Mesodermal cell (in vitro differentiated cells): Measurements from ENCODE around the gene MBD2.
"Not testable (repeated sequence)": the region's sequence is repeated elsewhere in the genome, so short reads cannot be mapped to it uniquely, and the experiment has no call there.

Experiments used
- H3K27ac ChIP-seq: 2 replicates; pipeline ENCODE4 v1.7.0; 2013; ENCODE audit warnings: mild to moderate bottlenecking, low read depth, low read length, moderate library complexity; ENCODE audit not compliant: severe bottlenecking
- H3K36me3 ChIP-seq: 2 replicates; pipeline ENCODE4 v1.7.1; 2013; ENCODE audit warnings: mild to moderate bottlenecking, low read length, moderate library complexity; ENCODE audit not compliant: control insufficient read depth, insufficient read depth
- H3K4me1 ChIP-seq: one replicate; pipeline ENCODE4 v1.7.1; 2013; ENCODE audit warnings: mild to moderate bottlenecking, low read length; ENCODE audit not compliant: insufficient read depth, control insufficient read depth, poor library complexity, severe bottlenecking
- H3K4me3 ChIP-seq: 2 replicates; pipeline ENCODE4 v1.7.0; 2013; ENCODE audit warnings: low read length, control low read depth, mild to moderate bottlenecking; ENCODE audit not compliant: insufficient read depth, poor library complexity, severe bottlenecking; ENCODE audit errors: extremely low read depth
- H3K9me3 ChIP-seq: 2 replicates; pipeline ENCODE4 v1.7.1; 2013; ENCODE audit warnings: mild to moderate bottlenecking, low read length, moderate library complexity; ENCODE audit not compliant: control insufficient read depth
- WGBS, 2 experiments: methylation state at CpG; one replicate each; pipeline ENCODE4 v1.1.5; 2013; ENCODE audit warnings: missing lambda C conversion rate in 2 of 2; ENCODE audit not compliant: insufficient coverage in 2 of 2; 5-methylcytosine and 5-hydroxymethylcytosine counted together

Gene MBD2

GRCh38 chr18:54129448-54130067, 94.9 kb downstream of the MBD2 start:
- no peak overlapping the region for H3K27ac ChIP-seq
- no peaks in the 10 kb centered on the region for H3K36me3 ChIP-seq
- no peaks in the 10 kb centered on the region for H3K4me1 ChIP-seq
- H3K4me3 ChIP-seq = no peak overlapping the region
- no peaks in the 10 kb centered on the region for H3K9me3 ChIP-seq
- 91 to 92% methylated on average over 3 to 4 of the region's 4 CpGs for WGBS, 2 experiments

DNA sequence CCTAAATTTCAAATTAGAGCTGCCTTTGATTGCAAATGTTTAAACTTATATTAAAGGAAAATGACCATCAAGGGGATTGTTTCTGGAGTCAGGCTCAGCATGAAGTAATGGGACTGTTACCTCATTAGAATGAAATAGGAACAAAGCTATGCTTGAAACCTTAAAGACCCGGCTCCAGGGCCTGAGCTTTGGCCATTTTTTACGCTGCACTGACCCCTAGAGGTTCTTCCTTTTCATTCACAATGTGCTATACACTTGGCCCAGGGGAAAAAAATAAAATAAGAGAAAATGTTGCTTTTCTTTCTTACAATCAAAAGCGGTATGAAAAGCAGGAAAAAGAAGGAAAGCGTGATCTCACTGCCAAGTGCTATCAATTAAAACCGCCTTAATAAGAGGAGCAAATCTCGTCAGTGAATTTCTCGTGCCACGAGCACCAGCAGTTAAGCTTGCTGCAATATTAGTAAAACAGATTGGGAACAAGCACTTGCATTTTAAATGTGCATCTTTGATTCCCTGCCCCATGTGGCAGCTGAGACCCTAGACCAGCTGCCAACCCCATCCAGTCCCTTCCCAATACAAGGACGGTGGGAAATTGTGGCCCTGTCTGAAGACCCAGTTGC, 96.6 kb downstream of the MBD2 start:
- H3K4me1 ChIP-seq = no peaks in the 10 kb centered on the region
- 57 to 60% methylated on average over 3 to 6 of the region's 9 CpGs for WGBS, 2 experiments
- no peak overlapping the region for H3K27ac ChIP-seq
- H3K4me3 ChIP-seq = no peak overlapping the region
- H3K36me3 ChIP-seq = no peaks in the 10 kb centered on the region
- H3K9me3 ChIP-seq = no peaks in the 10 kb centered on the region

GRCh38 chr18:54125429-54125828, 99.0 kb downstream of the MBD2 start:
- no peaks in the 10 kb centered on the region for H3K9me3 ChIP-seq
- H3K36me3 ChIP-seq = no peaks in the 10 kb centered on the region
- no peaks in the 10 kb centered on the region for H3K4me1 ChIP-seq
- H3K4me3 ChIP-seq = no peak overlapping the region
- WGBS, 2 experiments = 88 to 100% methylated on average over 2 to 3 of the region's 3 CpGs
- no peak overlapping the region for H3K27ac ChIP-seq

GRCh38 chr18:54123720-54124440, 100.6 kb downstream of the MBD2 start:
- H3K4me3 ChIP-seq, H3K9me3 ChIP-seq, H3K4me1 ChIP-seq, H3K36me3 ChIP-seq: not testable (repeated sequence)
- peak overlapping the region; percentile 51 for H3K27ac ChIP-seq
- WGBS, 2 experiments = no CpG with 5 or more reads among the region's 4 CpGs

- WGBS, 2 experiments = 48 to 57% methylated on average over 6 of the region's 6 CpGs
- Histone ChIP-seq H3K4me3 (no peak overlapping the region), H3K36me3 (no peaks in the 10 kb centered on the region), H3K27ac (no peak overlapping the region), H3K9me3 (no peaks in the 10 kb centered on the region), H3K4me1 (peaks cover 6% of the 10 kb centered on the region)
Measured at GRCh38 chr18:54119524-54120019, 104.9 kb downstream of the MBD2 start.

- Histone ChIP-seq H3K4me1 (peaks cover 6% of the 10 kb centered on the region), H3K9me3 (no peaks in the 10 kb centered on the region), H3K36me3 (no peaks in the 10 kb centered on the region), H3K4me3 (no peak overlapping the region), H3K27ac (no peak overlapping the region)
- WGBS, 2 experiments = 72 to 92% methylated on average over 4 to 5 of the region's 9 CpGs
Measured at GRCh38 chr18:54117853-54118773, 106.4 kb downstream of the MBD2 start.

DNA sequence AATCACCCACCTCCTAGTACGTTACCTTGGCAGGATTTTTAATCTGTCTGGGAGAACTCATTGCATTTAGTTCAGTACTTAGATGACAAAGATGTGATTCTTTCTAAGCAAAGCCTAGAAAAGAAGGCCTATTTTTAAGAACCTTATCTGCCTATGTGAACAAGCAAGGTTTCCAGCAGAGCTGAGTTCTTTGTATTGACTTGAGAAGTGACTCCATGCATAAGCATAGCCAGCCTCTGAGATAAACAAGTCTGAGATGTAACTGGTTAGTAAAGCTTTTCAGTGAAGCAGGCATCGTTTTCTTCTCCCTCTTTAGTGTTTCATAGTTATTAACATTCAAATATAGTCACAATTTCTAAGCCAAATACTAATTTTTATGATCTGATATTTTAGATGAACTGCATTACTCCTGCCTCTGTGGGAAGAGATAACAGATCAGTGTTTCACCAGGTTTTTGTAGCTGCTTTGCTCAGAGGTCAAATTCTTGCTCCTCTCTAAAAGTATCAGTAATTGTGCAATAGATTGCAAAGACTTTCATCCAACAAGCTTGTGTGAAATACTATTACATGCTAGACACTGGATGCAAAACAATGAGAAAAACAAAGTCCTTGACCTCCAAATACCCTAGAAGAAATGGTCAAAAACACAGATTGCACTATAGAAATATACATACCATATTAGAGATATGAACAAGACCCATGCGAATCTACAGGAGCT, 107.8 kb downstream of the MBD2 start:
- Histone ChIP-seq H3K27ac (no peak overlapping the region), H3K9me3 (no peaks in the 10 kb centered on the region), H3K4me1 (peaks cover 6% of the 10 kb centered on the region), H3K4me3 (no peak overlapping the region), H3K36me3 (no peaks in the 10 kb centered on the region)
- 80% methylated on average over 1 of the region's 3 CpGs; no CpG with 5 or more reads in 1 of the 2 experiments for WGBS, 2 experiments

GRCh38 chr18:54112356-54112755, 112.1 kb downstream of the MBD2 start:
- WGBS, 2 experiments = 100% methylated on average over 1 of the region's 1 CpG; no CpG with 5 or more reads in 1 of the 2 experiments
- Histone ChIP-seq H3K9me3 (no peaks in the 10 kb centered on the region), H3K4me1 (peaks cover 6% of the 10 kb centered on the region), H3K27ac (no peak overlapping the region), H3K4me3 (no peak overlapping the region), H3K36me3 (no peaks in the 10 kb centered on the region)

GRCh38 chr18:54109131-54109683, 115.3 kb downstream of the MBD2 start:
- Histone ChIP-seq H3K9me3 (no peaks in the 10 kb centered on the region), H3K4me1 (no peaks in the 10 kb centered on the region), H3K27ac (no peak overlapping the region), H3K36me3 (no peaks in the 10 kb centered on the region), H3K4me3 (no peak overlapping the region)
- 86% methylated on average over 2 of the region's 3 CpGs; no CpG with 5 or more reads in 1 of the 2 experiments for whole genome bisulfite sequencing, 2 experiments
